ENCODE measurements around the gene C6orf89. TPM values are rescaled to one million over a fixed set of nuclear protein-coding genes. Genes with fewer than 3 reads are reported as not detected.

The C6orf89 gene, protein sequence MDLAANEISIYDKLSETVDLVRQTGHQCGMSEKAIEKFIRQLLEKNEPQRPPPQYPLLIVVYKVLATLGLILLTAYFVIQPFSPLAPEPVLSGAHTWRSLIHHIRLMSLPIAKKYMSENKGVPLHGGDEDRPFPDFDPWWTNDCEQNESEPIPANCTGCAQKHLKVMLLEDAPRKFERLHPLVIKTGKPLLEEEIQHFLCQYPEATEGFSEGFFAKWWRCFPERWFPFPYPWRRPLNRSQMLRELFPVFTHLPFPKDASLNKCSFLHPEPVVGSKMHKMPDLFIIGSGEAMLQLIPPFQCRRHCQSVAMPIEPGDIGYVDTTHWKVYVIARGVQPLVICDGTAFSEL
- total RNA-seq: 18.7 and 21.4 TPM in 2 replicates

DNA sequence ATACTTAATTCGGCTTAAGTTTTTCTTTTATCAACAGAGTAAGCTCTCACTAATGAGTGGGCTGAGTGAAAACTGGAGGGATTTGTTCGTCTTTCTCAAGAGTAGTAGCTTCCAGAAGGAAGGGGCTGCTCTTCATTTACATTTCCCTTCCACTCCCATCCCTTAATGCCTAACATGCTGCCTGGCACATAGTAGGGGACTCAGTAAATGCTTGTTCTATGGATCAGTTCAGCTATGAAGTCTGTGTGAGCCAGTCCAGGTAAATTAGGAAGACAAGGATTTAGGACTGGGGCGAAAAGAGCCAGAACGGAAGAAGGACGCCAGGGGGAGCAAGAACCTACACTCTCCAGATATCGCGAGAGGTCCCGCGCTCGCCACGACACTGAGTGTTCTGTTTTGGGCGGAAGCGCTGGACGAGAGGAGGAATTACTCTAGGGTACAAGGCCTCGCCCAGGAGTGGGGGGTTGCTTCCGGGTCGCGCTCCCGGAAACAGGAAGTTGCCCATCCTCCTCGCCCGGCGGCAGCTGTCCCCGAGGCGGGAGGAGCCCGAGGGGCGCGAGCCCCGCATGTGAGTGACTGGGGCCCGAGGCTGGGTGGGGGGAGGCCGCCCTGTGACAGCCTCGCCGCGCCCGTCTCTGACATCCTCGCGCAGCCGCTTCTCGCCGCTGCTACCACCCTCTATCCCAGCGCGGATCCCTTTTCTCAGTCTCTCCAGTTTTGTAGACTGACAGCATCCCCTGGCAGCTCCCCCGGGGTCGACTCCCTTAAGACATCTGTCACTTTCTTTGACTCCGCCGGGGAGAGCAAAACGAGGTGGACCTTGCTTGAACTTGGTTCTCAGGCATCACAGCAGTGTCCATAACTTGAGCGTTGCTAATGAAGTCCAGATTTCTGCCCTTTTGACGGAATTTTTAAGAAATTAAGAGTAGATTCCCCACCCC lies at the start of gene C6orf89:
TSS of gene C6orf89 (plus strand) at position 492 of the 941 bp plus-strand sequence. CDS start 13,493 bp downstream, outside the sequence.
- DNase-seq (ENCODE audit: low read depth in 2 of 2): peak; percentile 92 to 97

DNA sequence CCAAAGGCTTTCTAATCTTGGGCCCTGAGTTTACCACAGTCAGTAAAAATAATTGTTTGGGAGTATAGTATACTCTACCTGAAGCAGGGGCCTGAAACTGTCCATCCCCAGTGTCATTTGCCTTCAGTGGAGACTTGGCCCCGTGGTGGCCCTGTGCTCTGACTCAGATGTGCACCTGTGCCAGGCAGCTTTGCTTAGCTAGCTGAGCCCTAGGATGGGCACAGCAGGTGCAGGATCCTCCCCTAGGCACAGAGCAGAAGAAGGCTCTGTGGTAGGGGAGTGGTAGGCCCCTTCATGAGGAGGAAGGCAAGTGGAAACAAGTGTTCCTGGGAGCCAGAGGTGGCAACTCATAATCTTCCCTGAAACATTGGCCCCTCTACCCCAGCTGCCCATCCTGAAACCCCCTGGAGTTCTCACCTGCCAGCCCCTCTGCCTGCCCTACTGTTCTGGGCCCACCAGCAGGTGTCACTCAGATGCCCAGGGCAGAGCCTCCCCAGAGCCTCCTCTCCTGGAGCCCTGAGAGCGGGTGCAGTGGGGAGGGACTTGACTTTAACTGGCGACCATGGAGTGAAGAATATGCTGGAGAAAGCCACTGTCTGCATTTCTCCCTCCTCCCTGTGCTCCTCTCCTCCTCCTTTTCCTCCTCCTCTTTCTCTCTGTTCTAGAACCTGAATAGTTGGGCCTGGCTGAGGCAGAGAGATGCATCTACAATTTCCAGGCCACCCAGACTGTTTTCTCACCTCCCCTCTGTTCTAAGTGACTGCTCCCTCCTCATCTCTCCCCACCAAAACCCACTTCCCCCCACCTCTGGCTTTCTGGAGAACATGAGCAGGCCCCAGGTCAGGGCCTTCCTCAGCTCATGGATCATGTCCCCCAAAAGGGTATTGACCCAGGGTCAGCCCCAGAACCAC lies 49.4 kb upstream of the C6orf89 start:
- DNase-seq (ENCODE audit: low read depth in 2 of 2): no peak

DNA sequence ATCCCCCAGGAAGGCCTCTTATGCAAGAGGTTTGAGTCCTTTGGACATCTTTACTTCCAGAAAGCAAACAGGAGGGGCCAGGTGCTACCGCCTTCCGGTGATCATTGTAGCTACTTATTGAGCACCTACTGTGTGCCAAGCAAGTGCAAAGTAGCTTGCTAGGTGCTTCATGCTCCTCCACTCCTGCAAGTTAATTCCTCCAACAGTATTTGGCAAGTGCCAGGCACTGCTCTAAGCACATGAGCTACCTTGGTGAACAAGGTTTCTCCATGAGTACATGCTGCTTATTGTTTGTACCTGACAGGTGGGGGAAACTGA lies 48.8 kb upstream of the C6orf89 start:
- no peak for DNase-seq (ENCODE audit: low read depth in 2 of 2)

DNA sequence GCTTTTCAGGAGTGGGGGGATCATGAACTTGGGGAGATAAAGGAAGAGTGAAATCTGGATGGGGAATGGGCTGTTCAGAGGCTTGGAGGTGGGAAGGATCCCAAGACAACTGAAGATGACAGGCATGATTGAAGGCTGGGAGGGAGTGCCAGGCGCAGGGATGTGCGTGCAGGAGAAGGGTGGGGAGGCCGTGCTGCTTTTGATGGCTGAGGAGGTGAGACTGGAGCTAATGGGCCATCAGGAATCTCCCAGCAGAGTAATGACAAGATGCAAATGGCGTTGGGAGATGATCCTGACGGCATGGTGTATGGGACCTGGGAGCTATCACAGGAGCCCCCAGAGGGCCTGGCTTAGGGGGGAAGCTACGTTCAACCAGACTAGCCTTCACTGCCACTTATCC lies 48.1 kb upstream of the C6orf89 start:
- DNase-seq (ENCODE audit: low read depth in 2 of 2): no peak

DNA sequence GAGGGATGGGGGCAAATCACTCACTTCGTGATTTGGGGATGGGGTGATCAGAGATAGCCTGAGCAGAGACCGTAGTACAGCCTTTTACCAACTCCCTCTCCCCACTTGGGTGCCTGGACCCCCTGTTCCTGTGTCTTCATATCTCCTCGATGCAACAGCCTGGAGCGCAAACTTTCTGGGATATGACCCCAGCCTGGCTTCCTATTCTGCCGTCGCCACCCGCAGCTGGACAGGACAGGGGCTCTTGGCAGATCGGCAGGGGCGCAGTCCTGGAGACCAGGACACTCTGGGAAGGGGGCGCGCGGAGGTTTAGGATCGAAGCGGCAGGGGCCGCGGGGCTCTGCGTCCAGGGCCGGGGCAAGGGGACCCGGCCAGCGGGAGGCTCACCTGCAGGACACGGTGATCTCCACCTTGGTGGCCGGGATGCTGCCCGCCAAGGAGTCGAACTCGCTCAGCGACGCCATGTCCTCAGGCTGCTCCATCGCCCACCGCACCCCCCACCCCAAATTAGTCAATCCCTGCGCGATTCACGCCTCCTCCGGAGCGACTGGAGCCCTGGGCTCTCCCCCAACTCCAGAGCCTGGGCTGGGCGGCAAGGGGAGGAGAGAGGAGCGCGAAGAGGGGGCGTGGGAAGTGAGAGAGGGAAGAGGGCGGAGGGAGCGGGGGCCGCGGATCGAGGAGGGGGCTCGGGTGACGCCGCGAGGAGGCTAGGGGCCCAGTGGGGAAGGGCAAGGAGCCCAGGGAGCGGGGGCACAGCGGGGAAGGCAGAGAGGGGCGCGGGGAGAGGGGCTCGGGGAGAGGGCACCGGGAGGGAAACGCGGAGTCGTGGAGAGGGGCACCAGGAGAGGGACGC lies 46.6 kb upstream of the C6orf89 start, which contains the start of gene CPNE5:
TSS of gene CPNE5 (minus strand) at position 549 of the 853 bp plus-strand sequence. CDS start at position 482, 67 bp downstream.
- peak in 1 of 2 donors; percentile 51 for DNase-seq (ENCODE audit: low read depth in 2 of 2)

DNA sequence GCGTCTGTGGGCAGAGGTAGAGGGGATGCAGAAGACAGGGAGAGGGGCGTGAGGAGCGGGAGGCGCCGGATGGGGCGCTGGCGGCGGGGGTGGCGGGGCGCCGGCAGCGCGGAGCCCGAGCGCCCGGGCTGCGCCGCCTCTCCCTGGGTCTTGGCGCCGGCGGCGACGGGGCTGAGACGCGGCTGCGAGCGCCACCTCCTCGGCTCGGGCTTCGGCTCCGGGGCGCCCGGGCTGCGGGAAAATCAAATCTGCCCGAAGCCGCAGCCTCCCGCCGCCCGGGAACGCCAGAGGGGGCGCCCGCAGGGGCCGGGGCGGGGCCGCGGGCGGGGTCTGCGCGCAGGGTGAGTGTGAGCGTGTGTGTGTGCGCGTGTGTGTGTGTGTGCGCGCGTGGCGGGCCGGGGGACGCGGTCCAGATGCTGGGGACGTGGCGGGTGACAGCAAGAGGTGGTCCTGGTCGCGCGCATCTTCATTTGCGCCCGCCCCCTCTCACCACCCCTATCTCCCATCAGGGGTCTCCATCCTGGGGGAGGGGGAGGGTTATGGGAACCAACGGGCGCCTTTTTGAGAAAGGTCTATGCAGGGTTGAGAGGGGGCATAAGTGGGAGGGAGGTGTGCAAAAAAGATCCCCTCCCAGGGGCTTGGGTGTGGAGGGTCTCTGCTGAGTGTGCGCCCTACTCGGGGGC lies 45.9 kb upstream of the C6orf89 start:
- DNase-seq (ENCODE audit: low read depth in 2 of 2): peak in 1 of 2 donors; percentile 66

DNA sequence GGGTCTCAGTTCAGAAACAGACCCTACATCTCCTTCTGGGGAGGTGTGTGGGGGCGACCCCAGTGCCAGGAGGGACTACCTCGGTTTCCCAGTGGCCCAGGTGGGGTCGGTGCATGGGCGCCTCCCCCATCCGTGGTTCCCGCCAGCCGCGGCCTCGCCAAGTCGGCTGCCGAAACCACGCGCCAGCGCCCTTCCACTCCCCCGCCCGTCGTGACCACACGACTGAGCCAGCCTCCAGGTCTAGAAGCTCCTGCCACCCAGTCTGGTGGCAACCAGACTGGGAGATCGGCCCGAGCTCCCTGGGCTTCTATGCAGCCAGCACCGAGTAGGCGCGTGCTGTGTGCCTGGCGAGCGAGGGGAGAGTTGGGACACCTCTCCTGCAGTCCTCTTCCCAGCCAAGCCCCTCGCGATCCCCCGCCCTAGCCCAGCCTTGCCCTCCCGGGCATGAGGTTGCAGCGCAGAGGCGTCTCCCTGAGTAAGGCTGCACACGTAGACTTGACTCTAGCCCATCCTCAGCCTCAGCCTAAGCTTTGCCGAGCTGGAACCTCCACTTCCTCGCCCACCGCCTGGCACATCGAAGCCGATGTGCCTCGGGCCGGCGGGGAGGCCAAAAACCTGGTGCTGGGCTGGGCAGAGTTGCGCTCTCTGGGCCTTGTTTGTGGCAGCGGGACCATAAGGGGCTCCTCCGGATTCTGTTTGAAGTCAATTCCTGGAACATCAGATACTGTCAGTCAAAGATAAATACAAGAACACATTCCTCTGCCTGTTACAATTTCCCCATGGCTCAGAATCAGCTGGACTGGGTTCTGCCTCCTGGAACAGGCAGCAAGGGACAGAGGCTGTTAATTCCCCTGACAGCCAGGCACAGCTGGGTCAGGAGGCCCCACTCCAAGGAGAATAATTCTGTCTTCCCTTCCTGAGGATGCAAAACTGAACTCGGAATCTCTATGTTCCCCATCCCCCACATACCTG lies 45.0 kb upstream of the C6orf89 start:
- DNase-seq (ENCODE audit: low read depth in 2 of 2): no peak

DNA sequence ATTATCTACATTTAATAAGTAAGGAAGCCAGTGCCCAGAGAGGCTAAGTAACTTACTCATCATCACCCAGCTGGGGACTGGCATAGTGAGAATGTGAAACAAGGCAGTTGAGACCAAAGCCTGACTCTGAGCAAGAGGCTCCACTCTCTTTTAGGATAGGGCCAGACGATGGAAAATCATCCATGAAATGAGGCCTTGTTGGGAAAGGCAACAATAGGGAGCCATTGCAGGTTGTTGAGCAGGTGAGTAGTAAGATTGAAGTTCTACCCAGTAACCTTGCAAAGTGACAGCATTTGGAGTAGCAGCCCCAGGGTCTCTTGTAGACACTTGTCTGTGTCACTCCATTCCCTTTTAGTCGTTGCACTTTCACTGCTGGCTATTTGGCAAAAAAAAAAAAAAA lies 44.0 kb upstream of the C6orf89 start:
- no peak for DNase-seq (ENCODE audit: low read depth in 2 of 2)

DNA sequence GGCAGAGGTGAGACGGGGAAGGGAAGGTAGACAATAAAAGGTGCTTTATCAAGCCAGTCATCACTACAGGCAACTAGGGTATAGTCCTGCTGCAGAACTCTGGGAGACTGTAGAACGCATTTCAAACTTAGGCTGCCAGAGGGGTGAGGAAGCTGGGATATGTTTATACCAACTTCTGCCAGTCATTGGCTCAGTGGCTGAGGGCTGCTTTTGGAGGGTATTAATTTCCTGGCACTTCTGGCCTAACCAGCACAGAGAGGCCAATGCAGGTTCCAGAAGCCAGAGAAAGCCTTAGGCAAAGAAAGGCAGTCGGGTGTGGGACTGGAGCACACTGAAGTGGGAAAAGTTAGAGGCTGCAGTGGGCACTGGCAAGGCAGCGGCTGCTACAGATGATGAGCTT lies 42.6 kb upstream of the C6orf89 start:
- no peak for DNase-seq (ENCODE audit: low read depth in 2 of 2)

DNA sequence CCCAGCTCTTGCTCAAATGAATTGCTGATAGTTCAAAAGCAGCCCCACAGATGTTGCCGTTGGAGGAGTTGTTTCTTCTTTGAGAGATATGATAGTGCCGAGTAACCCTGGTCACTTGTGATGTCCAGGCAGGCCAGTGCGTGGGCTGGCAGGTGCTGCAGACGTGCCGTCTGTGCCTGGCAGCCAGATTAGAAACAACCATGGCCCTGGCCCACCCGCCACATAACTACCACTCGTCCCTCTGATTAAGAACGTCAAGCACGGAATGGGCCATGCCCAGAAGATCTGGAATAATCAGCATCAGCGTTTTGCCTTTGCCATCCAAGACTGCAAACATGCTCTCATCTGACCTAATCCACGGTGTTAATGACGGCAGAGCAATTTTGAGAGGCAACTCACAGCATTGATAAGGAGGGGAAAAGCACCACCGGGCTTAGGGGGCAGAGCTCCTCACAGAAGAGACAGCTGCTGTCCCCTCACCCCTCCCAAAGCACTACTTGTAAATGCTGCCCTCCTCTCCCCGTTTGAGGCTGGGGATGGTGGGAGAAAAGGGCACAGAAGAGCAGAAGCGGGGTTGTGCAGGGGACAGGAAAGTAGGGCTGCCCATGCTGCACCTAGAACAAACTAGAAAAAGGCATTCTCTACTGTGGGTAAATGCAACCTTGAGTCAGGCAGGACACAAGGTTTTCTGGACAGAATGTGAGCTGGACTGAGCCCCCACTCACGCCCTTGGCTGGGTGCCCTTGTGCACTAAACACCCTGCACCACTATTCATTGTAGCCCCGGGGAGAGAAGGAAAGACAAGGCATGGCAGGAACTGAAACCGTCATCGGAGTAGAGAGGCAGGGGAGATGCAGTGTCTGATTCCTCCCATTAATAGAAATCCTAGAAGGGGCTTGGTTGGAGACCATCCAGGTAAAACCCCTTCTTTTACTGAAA lies 41.3 kb upstream of the C6orf89 start:
- no peak for DNase-seq (ENCODE audit: low read depth in 2 of 2)

DNA sequence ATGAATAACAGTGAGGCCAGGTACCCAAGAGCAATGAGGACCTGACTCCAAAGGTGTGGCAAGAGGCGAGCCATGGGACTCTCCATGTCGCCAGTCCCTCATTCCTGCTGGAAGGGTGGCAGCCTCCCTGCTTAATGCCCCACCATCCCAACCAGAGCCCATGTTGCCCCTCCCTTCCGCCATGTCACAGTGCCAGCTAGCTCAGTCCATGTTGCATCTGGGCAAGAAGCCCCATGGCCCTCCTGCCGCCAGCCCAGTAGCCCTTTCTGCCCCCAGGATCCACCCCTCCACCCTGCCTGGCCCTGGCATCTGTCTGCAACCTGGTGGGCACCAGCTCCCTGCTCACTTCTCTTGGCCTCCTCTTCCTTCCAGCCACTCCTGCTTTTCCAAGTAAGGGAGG lies 40.5 kb upstream of the C6orf89 start:
- DNase-seq (ENCODE audit: low read depth in 2 of 2): no peak

DNA sequence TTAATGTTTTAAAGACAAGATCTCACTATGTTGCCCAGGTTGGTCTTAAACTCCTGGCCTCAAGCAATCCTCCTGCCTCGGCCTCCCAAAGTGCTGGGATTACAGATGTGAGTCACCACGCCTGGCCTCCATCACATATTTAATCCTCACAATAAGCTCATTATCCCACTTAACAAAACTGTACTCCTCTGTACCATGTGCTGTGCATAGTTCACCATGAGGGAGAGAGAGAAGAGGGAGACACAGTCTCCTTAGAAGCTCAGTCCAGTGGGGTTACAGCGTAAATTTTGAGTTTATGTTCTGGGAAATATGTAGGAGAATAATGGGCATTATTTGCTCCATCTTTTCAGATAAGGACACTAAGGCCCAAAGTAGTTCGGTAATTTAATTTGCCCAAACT lies 38.6 kb upstream of the C6orf89 start:
- no peak for DNase-seq (ENCODE audit: low read depth in 2 of 2)

DNA sequence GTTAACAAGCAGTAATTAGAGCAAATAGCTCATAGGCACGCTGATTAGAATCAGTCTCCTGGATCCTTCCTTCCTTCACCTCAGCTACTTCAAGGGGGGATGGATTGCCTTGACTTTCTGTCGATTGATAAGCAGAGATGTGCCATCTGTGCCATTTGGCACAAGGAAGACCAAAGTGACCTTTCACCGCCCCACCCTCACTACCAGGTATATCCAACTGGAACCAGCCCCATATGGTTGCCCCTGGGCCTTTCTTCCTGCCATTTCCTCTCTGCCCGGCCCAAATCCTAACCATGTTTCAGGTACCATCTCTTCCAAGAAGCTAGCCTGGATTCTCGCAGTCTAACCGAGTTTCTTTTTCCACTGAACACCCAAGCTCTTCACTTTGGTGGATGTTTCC lies 37.8 kb upstream of the C6orf89 start:
- DNase-seq (ENCODE audit: low read depth in 2 of 2): no peak

DNA sequence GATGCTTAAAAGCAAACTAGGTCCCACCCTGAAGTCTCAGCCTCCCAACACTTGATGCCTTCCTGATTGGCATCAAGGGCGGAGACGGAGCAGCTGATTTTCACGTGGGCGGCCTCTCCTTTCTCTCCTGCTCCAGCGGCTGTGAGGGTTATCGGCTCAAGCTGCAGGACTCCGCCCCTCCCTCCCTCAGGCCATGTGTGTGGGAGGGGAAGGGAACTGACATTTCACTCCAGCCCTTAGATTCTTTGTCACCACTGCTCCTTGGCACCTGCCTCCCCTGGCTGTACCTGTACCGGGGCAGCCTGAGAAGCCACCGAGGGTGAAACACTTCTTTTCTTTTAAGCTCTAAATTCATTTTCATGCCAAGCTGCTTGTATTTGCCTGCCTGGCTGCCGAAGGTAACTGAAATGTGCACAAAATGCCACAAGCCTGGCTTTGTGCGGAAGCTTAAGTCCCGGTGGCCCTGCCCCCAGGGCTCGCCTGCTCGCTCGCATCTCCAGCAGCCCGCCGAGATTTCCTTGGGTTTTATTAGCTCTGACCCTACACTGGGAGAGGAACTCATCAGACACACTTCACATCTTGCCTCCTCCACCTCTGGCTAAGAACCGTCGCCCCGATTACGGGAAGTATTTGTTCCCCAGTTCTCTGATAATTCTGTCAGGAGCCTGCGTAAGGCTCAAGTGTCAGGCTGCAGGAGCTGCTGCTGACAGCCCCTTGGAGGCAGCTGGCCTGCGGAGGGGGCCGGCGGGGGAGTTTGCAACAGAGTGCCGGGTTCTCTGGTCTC lies 36.9 kb upstream of the C6orf89 start:
- DNase-seq (ENCODE audit: low read depth in 2 of 2): no peak

DNA sequence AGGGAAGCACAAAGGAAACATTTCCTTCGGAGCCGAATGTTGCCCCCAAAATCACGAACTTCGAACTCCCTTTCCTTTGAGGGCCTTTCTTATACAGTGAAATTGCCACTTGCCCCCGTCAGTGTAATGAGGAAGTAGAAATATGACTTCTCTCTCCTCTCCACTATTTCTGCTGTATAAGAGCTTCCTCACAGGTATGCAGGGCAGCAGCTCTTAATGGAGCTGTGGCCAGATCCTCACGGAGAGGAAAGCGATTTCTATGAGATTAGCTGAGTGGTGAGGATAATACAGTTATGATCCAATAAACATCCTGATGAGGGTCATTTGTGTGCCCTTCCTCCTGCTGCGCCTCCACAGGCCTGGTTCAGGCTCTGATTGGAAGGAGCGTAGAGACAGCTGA lies 35.7 kb upstream of the C6orf89 start:
- DNase-seq (ENCODE audit: low read depth in 2 of 2): no peak

DNA sequence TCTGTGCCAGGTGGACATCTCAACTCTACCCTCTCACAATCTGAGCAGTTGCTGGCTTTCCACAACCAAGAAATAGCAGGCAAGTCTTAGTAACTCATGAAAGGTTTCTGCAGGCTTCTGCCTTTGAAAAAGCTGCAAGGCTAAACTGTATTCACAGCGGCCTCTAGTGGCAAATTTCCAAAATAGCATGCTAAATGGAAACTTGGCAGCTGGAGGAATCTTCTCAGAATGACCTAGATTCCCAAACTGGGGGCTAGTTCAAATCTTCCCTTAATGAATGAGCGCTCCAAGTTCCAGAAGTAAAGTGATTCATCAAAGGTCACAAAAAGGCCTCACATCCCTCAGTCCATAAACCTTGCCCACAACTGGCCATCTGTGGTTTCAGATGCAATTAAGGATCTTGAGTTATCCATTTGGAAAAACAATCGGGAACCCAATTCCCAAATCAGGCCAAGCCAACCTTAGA lies 34.6 kb upstream of the C6orf89 start:
- peak; percentile 52 to 74 for DNase-seq (ENCODE audit: low read depth in 2 of 2)

DNA sequence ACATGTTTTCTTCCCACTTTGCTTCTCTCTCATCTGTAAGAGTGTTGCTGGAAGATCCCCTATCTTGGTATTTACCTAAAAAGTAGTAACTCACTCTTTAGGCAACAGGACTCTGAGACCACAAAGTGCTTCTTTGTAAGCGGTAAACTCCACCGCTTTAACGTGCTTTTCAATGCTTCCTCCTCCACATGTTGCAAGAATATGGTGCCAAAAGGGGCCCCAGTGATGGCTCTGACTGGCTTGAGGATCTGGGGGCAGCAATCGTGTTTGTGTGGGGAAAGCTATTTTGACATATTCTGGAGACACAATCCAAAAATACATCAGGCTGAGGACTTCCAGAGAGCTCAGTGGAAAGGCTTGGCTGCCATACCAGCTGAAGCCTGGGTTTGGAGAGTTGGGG lies 34.1 kb upstream of the C6orf89 start:
- DNase-seq (ENCODE audit: low read depth in 2 of 2): no peak

All from dermis microvascular lymphatic vessel endothelial cell (primary cell).